Loucy (cell line): Measurements from ENCODE around the gene FLG.

Experiments used
- H2AFZ ChIP-seq: fragments of 200-600 bp; sonication (generic); 2 replicates; pipeline ENCODE4 v1.6.0; 2016; ENCODE audit warnings: antibody characterized with exemption, mild to moderate bottlenecking, low read length, moderate library complexity
- H3F3A ChIP-seq: fragments of 200-600 bp; 2 replicates; pipeline ENCODE4 v1.6.0; 2016; ENCODE audit warnings: antibody characterized with exemption, low read depth, mild to moderate bottlenecking
- H3K27me3 ChIP-seq: fragments of 200-600 bp; sonication (generic); 2 replicates; pipeline ENCODE4 v1.6.1; 2014; ENCODE audit warnings: low read length, mild to moderate bottlenecking; ENCODE audit not compliant: insufficient read depth, poor library complexity, severe bottlenecking
- H3K36me3 ChIP-seq: fragments of 200-600 bp; sonication (generic); 2 replicates; pipeline ENCODE4 v1.6.1; 2016; ENCODE audit warnings: low read length; ENCODE audit not compliant: insufficient read depth
- H3K4me1 ChIP-seq: fragments of 200-600 bp; sonication (generic); 2 replicates; pipeline ENCODE4 v1.5.1; 2014; ENCODE audit warnings: low read length, mild to moderate bottlenecking; ENCODE audit not compliant: insufficient read depth, poor library complexity, severe bottlenecking
- H3K4me2 ChIP-seq: fragments of 200-600 bp; sonication (generic); 2 replicates; pipeline ENCODE4 v1.6.0; 2014; ENCODE audit warnings: antibody characterized with exemption, low read length, low read depth, mild to moderate bottlenecking; ENCODE audit not compliant: poor library complexity, severe bottlenecking
- H3K4me3 ChIP-seq: fragments of 200-600 bp; sonication (generic); 2 replicates; pipeline ENCODE4 v1.5.1; 2014; ENCODE audit warnings: low read length, mild to moderate bottlenecking, mixed read lengths; ENCODE audit not compliant: poor library complexity, severe bottlenecking
- H3K79me2 ChIP-seq: fragments of 200-600 bp; sonication (generic); 2 replicates; pipeline ENCODE4 v1.6.1; 2014; ENCODE audit warnings: low read length; ENCODE audit not compliant: insufficient read depth
- H3K9ac ChIP-seq: fragments of 200-600 bp; sonication (generic); 2 replicates; pipeline ENCODE4 v1.6.0; 2014; ENCODE audit warnings: mild to moderate bottlenecking, low read depth, low read length, moderate library complexity; ENCODE audit not compliant: poor library complexity, severe bottlenecking
- H3K9me2 ChIP-seq: fragments of 200-600 bp; sonication (generic); replicated peaks from 2 replicates; pipeline ENCODE4 v1.6.1; 2016; ENCODE audit warnings: low read depth, low read length, mixed read lengths
- H3K9me3 ChIP-seq: fragments of 200-600 bp; sonication (generic); 2 replicates; pipeline ENCODE4 v1.6.1; 2014; ENCODE audit warnings: mild to moderate bottlenecking, antibody characterized with exemption, low read length, low read depth; ENCODE audit not compliant: insufficient read depth
- H4K20me1 ChIP-seq: fragments of 200-600 bp; sonication (generic); 2 replicates; pipeline ENCODE4 v1.6.0; 2014; ENCODE audit warnings: antibody characterized with exemption, low read length, mild to moderate bottlenecking; ENCODE audit not compliant: insufficient read depth, poor library complexity, severe bottlenecking
- EZH2phosphoT487 ChIP-seq: fragments of 200-600 bp; IDR thresholded peaks from 2 replicates; pipeline ENCODE4 v1.6.1; 2018; ENCODE audit warnings: antibody characterized with exemption, mild to moderate bottlenecking, moderate library complexity, borderline replicate concordance
- TF ChIP-seq, protein P1 (sequence below): fragments of 200-600 bp; sonication (generic); conservative IDR thresholded peaks from 2 replicates; pipeline ENCODE4 v1.5.1; 2014; ENCODE audit warnings: mild to moderate bottlenecking, antibody characterized with exemption, low read length

Gene FLG

DNA sequence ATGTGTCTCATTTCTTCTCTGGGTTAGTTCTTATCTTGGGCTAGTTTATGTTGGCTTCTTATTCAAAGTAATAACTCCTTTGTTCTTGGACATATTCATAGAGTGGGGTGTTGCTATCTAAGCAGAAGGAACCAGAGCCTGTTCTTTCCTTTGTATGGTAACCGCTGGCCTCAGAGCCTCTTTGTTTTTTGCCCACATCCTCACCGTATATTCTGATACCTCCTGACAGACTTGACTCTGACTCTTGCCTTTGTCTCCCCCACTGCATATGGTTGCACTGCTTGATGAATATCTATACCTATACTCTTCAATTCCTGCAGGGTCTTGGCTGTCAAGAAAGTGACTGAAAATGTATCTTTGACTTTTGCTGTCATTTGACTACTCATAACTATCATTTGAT is 24.6 kb upstream of the FLG start:
- Histone ChIP-seq H3K79me2 (no peaks in the 10 kb centered on the region), H3K9me3 (peaks cover 2% of the 10 kb centered on the region; the same call in 1 of the 2 replicates)
- TF ChIP-seq, protein P1, sequence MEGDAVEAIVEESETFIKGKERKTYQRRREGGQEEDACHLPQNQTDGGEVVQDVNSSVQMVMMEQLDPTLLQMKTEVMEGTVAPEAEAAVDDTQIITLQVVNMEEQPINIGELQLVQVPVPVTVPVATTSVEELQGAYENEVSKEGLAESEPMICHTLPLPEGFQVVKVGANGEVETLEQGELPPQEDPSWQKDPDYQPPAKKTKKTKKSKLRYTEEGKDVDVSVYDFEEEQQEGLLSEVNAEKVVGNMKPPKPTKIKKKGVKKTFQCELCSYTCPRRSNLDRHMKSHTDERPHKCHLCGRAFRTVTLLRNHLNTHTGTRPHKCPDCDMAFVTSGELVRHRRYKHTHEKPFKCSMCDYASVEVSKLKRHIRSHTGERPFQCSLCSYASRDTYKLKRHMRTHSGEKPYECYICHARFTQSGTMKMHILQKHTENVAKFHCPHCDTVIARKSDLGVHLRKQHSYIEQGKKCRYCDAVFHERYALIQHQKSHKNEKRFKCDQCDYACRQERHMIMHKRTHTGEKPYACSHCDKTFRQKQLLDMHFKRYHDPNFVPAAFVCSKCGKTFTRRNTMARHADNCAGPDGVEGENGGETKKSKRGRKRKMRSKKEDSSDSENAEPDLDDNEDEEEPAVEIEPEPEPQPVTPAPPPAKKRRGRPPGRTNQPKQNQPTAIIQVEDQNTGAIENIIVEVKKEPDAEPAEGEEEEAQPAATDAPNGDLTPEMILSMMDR, result no peak
- TF ChIP-seq EZH2phosphoT487, result no peak

DNA sequence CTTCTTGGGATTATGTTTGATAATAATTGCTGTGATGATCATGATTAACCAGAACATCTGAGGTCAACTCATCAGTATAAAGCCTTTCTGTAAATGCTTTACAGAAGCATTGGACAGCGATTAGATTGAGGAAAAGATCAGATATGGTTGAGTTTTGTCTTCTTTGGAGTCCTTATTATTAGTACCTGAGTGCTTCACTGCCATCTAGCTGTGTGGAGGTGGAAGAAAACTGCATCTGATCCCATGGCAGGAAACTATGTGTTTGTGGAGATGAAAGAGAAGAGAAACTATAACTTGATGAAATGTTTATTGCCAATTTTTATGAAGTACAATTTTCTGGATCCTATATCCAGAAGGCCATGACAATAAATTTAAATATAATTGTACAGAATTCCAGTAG is 23.4 kb upstream of the FLG start:
- TF ChIP-seq, protein P1, result peak; percentile 62
- no peak for TF ChIP-seq EZH2phosphoT487
- Histone ChIP-seq H3F3A (no peaks in the 10 kb centered on the region), H4K20me1 (no peaks in the 10 kb centered on the region), H3K4me2 (no peak overlapping the region), H3K27me3 (no peaks in the 10 kb centered on the region), H3K9me3 (no peaks in the 10 kb centered on the region; the same call in 1 of the 2 replicates), H2AFZ (0 out of 2 replicates have a peak overlapping the region, but pooled peaks have one; percentile 53), H3K4me3 (no peak overlapping the region), H3K79me2 (no peaks in the 10 kb centered on the region), H3K9me2 (no peaks in the 10 kb centered on the region), H3K4me1 (no peaks in the 10 kb centered on the region), H3K9ac (no peak overlapping the region), H3K36me3 (no peaks in the 10 kb centered on the region)

More for the DNA sequence above, 24.6 kb upstream of the FLG start:
- no peaks in the 10 kb centered on the region for H3F3A ChIP-seq
- no peaks in the 10 kb centered on the region for H3K9me2 ChIP-seq
- no peak overlapping the region for H3K4me2 ChIP-seq
- no peaks in the 10 kb centered on the region for H3K27me3 ChIP-seq
- no peak overlapping the region for H3K4me3 ChIP-seq
- H4K20me1 ChIP-seq, result no peaks in the 10 kb centered on the region
- no peaks in the 10 kb centered on the region for H3K36me3 ChIP-seq
- no peaks in the 10 kb centered on the region for H3K4me1 ChIP-seq
- H3K9ac ChIP-seq, result no peak overlapping the region
- H2AFZ ChIP-seq, result no peak overlapping the region

DNA sequence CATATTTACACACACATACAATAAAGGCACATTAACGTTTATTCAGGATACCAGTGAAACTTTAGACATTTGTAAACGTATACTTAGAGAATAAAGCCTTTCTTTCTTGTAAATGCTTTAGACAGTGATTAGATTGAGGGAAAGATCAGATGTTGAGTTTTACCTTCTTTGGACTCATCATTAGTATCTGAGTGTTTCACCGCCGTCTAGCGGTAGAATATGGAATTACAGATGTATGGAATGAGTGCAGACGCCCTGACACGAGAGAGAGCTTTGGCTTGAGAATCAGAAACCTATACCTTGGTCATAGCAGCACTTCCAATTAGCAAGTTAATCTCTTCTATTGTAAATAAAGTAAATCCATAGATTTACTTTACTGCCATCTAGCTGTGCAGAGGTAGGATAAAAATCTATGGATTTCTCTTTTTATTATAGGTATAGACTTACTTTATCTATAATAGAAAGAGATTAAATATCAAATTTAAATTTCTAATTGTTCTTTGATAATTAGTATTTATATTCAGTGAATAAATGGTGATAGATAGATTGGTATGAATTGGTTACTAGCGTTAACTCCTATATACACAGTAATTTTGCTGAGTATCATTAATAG is 22.2 kb upstream of the FLG start:
- TF ChIP-seq EZH2phosphoT487, result no peak
- TF ChIP-seq, protein P1, result peak; percentile 87
- Histone ChIP-seq H3F3A (no peaks in the 10 kb centered on the region), H3K36me3 (no peaks in the 10 kb centered on the region), H3K27me3 (no peaks in the 10 kb centered on the region), H3K4me3 (no peak overlapping the region), H3K4me1 (no peaks in the 10 kb centered on the region), H3K4me2 (no peak overlapping the region), H2AFZ (no peak overlapping the region), H4K20me1 (no peaks in the 10 kb centered on the region), H3K9me3 (no peaks in the 10 kb centered on the region), H3K9me2 (no peaks in the 10 kb centered on the region), H3K79me2 (no peaks in the 10 kb centered on the region), H3K9ac (no peak overlapping the region)
